ENCODE data around the gene MEIOB.

MEIOB gene

DNA sequence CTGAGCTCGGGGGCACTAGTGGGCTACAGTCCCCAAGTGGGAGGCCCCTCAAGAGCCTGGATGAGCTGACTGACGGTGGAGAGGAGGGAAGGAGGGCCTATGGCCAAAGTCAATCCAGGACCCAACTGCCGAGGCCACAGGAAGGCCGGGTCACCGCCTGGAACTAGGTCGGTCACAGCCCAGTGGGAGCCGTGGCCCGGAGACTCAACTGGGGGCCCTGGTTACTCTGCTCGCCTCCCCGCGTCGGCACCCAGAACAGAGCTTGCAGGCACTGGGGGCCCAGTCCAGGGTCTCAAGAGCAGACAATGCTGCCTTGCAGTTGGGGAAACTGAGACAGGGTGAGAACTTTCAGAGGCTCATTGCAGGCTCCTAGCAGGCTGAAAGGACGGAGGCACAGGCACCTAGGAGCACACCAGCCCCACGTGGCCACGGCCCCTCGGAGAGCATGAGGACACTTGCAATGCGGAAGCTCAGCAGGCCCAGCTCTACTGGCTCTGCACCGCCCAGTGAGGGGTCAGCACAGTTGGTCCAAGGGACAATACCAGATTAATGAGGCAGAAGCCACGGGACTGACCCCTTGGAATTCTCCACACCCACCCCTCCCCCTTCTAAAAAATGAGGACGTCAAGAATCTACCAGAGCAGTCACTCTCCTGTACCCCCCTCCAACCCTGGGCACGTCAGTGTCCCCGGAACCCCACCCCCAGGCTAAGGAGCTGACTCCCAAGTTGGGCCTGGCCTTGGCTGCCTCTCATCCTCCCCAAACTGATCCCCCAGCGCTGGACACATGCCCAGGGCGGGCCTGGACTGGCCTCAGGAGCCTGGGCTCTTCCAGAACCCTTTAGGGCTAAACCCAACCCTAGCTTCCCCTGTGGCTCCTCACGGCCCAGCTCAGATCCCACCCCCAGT lies 44.0 kb upstream of the MEIOB start:
- Histone ChIP-seq H3K9me3 (ENCODE audit: control insufficient read depth, low read length) (no peaks in the 10 kb centered on the region), H3K36me3 (ENCODE audit: control insufficient read depth, insufficient read depth, low read length) (no peaks in the 10 kb centered on the region), H3K27me3 (ENCODE audit: control insufficient read depth, insufficient read depth, low read length, poor library complexity, severe bottlenecking) (peaks cover 54% of the 10 kb centered on the region), H3K27ac (ENCODE audit: insufficient read depth, low read depth, low read length, poor library complexity, severe bottlenecking) (no peak overlapping the region), H3K4me1 (ENCODE audit: control insufficient read depth, insufficient read depth, low read length) (peaks cover 43% of the 10 kb centered on the region), H3K4me3 (ENCODE audit: insufficient read depth, low read depth, low read length) (no peak overlapping the region)
- WGBS, 2 experiments: 65 to 68% methylated on average over 25 of the region's 25 CpGs

DNA sequence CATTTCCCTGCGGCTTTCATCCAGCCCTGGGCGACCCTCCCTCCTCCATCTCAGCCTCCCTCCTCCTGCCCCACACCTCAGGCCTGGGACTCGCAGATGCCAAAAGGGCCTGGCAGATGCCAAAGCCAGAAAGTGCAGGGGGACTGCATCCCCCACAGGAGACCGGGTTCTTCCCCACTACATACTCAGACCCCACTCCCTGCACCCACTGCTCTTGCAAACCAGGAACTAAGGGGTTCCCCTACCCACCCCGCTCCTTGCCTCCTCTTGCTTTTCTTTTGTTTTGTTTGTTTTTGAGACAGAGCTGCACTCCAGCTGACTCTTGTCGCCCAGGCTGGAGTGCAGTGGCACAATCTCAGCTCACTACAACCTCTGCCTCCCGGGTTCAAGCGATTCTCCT lies 43.0 kb upstream of the MEIOB start:
- no peaks in the 10 kb centered on the region for H3K9me3 ChIP-seq (ENCODE audit: control insufficient read depth, low read length)
- H3K4me3 ChIP-seq (ENCODE audit: insufficient read depth, low read depth, low read length): no peak overlapping the region
- 62 to 64% methylated on average over 8 of the region's 8 CpGs for WGBS, 2 experiments
- peaks cover 44% of the 10 kb centered on the region for H3K27me3 ChIP-seq (ENCODE audit: control insufficient read depth, insufficient read depth, low read length, poor library complexity, severe bottlenecking)
- no peaks in the 10 kb centered on the region for H3K36me3 ChIP-seq (ENCODE audit: control insufficient read depth, insufficient read depth, low read length)
- no peak overlapping the region for H3K27ac ChIP-seq (ENCODE audit: insufficient read depth, low read depth, low read length, poor library complexity, severe bottlenecking)
- peaks cover 37% of the 10 kb centered on the region for H3K4me1 ChIP-seq (ENCODE audit: control insufficient read depth, insufficient read depth, low read length)

DNA sequence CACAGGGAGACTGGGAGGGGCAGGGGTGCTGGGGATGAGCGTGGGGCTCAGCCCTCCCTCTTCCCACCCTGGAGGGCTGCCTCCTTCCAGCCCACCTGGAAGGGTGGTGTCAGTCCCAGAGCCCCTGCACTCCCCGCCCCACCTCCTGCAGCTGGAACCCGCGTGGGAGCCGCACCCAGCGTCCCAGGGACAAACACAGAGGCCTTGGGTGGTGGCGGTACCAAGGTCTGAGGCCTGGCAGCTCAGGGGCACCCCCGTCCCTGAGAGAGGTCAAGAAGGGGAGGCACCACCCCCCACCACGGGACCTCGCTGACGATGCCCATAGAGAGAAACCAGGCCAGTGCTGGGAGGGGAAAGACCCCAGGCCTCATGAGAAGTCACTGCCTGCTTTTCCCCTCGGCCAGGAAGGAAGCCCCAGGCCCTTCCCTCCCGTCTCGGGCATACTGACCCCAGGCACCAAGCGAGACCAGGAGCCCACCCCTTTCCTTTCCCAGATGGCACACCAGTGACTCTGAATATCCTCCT lies 42.2 kb upstream of the MEIOB start:
- H3K4me3 ChIP-seq (ENCODE audit: insufficient read depth, low read depth, low read length): no peak overlapping the region
- H3K27me3 ChIP-seq (ENCODE audit: control insufficient read depth, insufficient read depth, low read length, poor library complexity, severe bottlenecking): peaks cover 36% of the 10 kb centered on the region
- 60 to 67% methylated on average over 15 of the region's 15 CpGs for WGBS, 2 experiments
- H3K36me3 ChIP-seq (ENCODE audit: control insufficient read depth, insufficient read depth, low read length): no peaks in the 10 kb centered on the region
- H3K4me1 ChIP-seq (ENCODE audit: control insufficient read depth, insufficient read depth, low read length): peaks cover 40% of the 10 kb centered on the region
- H3K9me3 ChIP-seq (ENCODE audit: control insufficient read depth, low read length): no peaks in the 10 kb centered on the region
- no peak overlapping the region for H3K27ac ChIP-seq (ENCODE audit: insufficient read depth, low read depth, low read length, poor library complexity, severe bottlenecking)

DNA sequence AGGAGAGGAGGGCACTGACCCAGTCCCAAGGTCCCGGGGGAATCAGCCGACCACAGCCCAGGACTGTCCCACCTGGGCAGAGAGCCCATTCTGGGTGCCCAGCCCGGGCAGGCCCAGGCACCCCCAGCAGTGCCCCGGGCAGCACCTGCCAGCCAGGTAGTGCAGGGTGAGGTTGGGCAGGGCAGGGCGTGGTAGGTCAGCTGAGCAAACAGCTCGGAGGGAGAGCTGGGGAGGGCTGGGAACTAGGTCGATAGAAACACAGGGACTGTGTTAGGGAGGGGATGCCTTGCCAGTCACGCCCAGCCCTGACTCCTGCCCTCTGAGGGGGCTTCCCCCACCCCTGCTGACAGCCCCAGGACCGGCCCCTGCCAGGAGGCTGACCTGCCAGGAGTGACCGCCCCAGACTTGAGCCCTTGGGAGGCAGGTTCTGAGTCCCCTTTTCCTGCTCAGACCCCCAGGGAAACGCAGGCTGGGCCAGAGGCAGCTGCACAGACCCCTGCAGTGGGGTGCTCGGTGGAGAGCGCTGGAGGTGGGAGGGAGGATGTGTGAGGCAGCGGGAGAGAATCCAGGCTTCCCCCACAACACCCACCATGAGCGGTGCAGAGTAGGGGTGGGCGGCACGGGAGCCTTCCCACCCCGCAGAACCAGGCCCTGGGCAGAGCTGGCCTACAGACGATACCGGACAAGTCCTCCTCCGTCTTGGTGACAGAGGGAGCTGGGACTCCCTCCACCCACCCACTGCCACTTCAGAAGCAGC lies 41.5 kb upstream of the MEIOB start:
- Histone ChIP-seq H3K27me3 (ENCODE audit: control insufficient read depth, insufficient read depth, low read length, poor library complexity, severe bottlenecking) (peaks cover 29% of the 10 kb centered on the region), H3K4me1 (ENCODE audit: control insufficient read depth, insufficient read depth, low read length) (peaks cover 40% of the 10 kb centered on the region), H3K9me3 (ENCODE audit: control insufficient read depth, low read length) (no peaks in the 10 kb centered on the region), H3K27ac (ENCODE audit: insufficient read depth, low read depth, low read length, poor library complexity, severe bottlenecking) (no peak overlapping the region), H3K36me3 (ENCODE audit: control insufficient read depth, insufficient read depth, low read length) (no peaks in the 10 kb centered on the region), H3K4me3 (ENCODE audit: insufficient read depth, low read depth, low read length) (no peak overlapping the region)
- 73 to 77% methylated on average over 17 to 21 of the region's 21 CpGs for WGBS, 2 experiments

DNA sequence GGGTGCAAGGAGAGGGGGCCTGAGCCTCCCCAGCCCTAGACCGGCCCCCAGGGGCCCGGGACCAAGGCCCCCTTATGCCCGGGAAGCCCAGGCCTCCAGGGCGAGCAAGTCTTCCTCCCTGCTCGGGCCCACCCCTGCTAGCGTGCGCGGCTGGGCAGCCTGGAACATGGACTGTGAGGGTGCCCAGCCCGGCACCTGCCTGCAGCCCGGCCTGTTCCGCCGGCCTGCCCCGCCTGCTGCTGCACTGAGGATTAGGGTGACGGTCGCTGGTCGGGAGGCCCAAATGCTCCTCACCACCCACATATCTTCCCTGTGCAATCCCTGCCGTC lies 40.2 kb upstream of the MEIOB start:
- Histone ChIP-seq H3K4me3 (ENCODE audit: insufficient read depth, low read depth, low read length) (no peak overlapping the region), H3K27me3 (ENCODE audit: control insufficient read depth, insufficient read depth, low read length, poor library complexity, severe bottlenecking) (peaks cover 18% of the 10 kb centered on the region), H3K27ac (ENCODE audit: insufficient read depth, low read depth, low read length, poor library complexity, severe bottlenecking) (no peak overlapping the region), H3K4me1 (ENCODE audit: control insufficient read depth, insufficient read depth, low read length) (peaks cover 41% of the 10 kb centered on the region), H3K9me3 (ENCODE audit: control insufficient read depth, low read length) (no peaks in the 10 kb centered on the region), H3K36me3 (ENCODE audit: control insufficient read depth, insufficient read depth, low read length) (no peaks in the 10 kb centered on the region)
- WGBS, 2 experiments: 91 to 95% methylated on average over 17 of the region's 17 CpGs

DNA sequence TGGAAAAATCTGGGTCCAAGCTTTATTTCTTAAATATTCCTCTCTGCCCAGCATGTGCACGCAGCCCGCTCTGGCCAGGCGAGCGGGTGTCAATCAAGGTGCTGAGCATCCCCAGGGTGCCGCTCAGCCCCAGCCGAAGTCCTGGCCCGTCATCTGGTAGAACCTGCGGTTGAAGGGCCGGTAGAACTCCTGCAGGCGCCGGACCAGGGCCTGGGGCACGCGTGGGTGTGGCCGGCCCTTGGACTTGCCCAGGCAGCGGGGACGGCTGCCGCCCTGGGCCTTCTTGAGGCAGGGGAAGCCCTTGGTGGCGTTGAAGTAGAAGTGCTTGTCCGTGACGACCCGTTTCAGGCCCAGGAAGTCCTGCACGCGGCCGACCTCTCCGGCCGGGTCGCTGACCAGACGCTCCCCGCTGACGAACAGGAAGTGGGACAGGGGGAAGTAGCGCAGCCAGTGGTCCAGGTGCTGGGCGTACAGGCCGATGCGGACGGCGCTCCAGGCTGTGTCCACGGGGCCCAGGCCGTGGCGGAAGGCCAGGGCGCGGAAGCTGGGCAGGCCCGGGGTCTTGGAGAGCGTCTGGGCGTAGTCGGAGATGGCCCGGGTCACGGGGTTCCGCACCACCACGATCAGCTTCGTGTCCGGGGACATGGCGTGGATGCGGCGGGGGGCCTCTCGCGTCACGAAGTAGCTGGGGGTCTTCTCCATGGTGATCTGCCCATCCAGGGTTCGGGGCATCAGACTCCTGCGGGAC lies 39.7 kb upstream of the MEIOB start:
- Histone ChIP-seq H3K4me1 (ENCODE audit: control insufficient read depth, insufficient read depth, low read length) (peaks cover 37% of the 10 kb centered on the region), H3K27ac (ENCODE audit: insufficient read depth, low read depth, low read length, poor library complexity, severe bottlenecking) (no peak overlapping the region), H3K4me3 (ENCODE audit: insufficient read depth, low read depth, low read length) (no peak overlapping the region), H3K9me3 (ENCODE audit: control insufficient read depth, low read length) (no peaks in the 10 kb centered on the region), H3K27me3 (ENCODE audit: control insufficient read depth, insufficient read depth, low read length, poor library complexity, severe bottlenecking) (peaks cover 13% of the 10 kb centered on the region), H3K36me3 (ENCODE audit: control insufficient read depth, insufficient read depth, low read length) (no peaks in the 10 kb centered on the region)
- WGBS, 2 experiments: 95 to 96% methylated on average over 59 of the region's 59 CpGs

DNA sequence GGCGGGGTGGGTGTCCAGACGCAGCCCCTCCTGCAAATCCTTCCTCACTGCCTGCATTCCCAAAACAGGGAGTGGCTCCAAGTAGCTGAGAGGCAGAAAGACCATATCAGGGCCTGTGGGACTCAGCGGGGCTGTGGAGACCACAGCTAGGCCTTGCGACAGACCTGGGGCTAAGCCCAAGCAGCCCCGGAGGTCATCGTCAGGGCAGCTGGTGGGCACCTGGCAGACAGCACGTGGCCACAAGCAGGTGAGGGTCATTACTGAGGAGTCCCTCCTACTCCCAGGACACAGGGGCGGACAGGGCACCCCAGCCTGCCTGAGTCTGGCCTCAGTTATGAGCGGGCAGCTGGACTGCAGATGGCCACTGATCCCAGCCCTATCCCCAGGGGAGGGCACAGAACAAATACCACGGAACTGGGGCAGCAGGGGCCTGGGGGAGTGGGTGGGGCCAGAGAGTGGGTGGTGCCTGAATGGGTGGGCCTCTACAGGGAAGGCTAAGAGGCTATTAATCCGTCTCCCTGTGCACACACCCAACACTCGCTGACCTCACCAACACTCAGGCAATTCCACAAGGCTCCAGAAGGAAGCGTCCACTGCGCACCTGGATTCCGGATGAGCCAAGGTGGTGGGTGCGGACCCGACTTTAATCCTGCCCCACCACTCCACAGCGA lies 37.7 kb upstream of the MEIOB start:
- Histone ChIP-seq H3K27me3 (ENCODE audit: control insufficient read depth, insufficient read depth, low read length, poor library complexity, severe bottlenecking) (peaks cover 4% of the 10 kb centered on the region), H3K4me3 (ENCODE audit: insufficient read depth, low read depth, low read length) (no peak overlapping the region), H3K36me3 (ENCODE audit: control insufficient read depth, insufficient read depth, low read length) (no peaks in the 10 kb centered on the region), H3K4me1 (ENCODE audit: control insufficient read depth, insufficient read depth, low read length) (peaks cover 36% of the 10 kb centered on the region), H3K9me3 (ENCODE audit: control insufficient read depth, low read length) (no peaks in the 10 kb centered on the region), H3K27ac (ENCODE audit: insufficient read depth, low read depth, low read length, poor library complexity, severe bottlenecking) (no peak overlapping the region)
- WGBS, 2 experiments: 87% methylated on average over 18 of the region's 18 CpGs

DNA sequence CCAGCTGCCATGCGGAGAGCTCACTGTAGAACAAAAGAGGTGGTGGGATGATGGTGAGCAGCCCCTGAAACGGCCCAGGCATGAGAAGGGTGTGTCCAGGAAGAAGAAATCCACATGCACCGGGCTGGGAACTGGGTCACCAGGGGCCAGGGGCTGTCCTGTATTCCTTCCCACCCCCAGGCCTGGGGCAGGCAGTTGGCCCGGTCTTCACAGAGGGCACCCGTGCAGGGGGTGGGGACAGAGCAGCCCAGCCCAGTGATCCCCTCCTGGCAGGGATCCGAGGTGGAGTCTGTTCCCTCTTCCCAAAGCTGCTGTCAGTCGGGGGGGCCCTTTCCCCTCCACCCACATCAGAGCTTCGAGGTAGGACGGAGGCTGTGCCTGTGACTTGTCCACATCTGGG lies 37.0 kb upstream of the MEIOB start:
- Histone ChIP-seq H3K9me3 (ENCODE audit: control insufficient read depth, low read length) (no peaks in the 10 kb centered on the region), H3K4me3 (ENCODE audit: insufficient read depth, low read depth, low read length) (no peak overlapping the region), H3K27me3 (ENCODE audit: control insufficient read depth, insufficient read depth, low read length, poor library complexity, severe bottlenecking) (peaks cover 4% of the 10 kb centered on the region), H3K4me1 (ENCODE audit: control insufficient read depth, insufficient read depth, low read length) (peaks cover 36% of the 10 kb centered on the region), H3K27ac (ENCODE audit: insufficient read depth, low read depth, low read length, poor library complexity, severe bottlenecking) (no peak overlapping the region), H3K36me3 (ENCODE audit: control insufficient read depth, insufficient read depth, low read length) (no peaks in the 10 kb centered on the region)
- 77 to 78% methylated on average over 9 of the region's 9 CpGs for WGBS, 2 experiments

DNA sequence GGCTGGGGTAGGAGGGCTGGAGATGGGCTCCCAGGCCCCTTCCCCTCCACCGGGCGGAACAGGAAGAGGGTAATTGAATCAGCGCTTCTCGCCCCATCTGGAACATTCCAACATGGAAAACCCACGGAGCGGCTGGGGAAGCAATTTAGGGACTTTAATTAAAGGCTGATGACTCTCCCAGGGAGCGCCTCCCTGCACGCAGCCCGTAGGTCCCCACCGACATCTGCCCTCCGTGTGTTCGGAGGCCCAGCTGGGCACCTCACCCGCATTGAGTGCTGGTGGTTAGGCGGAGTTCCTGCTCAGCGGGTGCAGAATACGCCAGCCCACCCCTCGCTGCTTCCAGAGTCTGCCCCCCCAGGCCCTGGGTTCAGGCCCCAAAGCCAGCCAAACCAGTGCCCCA lies 36.2 kb upstream of the MEIOB start:
- Histone ChIP-seq H3K27me3 (ENCODE audit: control insufficient read depth, insufficient read depth, low read length, poor library complexity, severe bottlenecking) (peaks cover 4% of the 10 kb centered on the region), H3K36me3 (ENCODE audit: control insufficient read depth, insufficient read depth, low read length) (no peaks in the 10 kb centered on the region)
- WGBS, 2 experiments: 74 to 76% methylated on average over 17 of the region's 17 CpGs

More for the DNA sequence above, 36.2 kb upstream of the MEIOB start:
- Histone ChIP-seq H3K27ac (ENCODE audit: insufficient read depth, low read depth, low read length, poor library complexity, severe bottlenecking) (no peak overlapping the region), H3K4me1 (ENCODE audit: control insufficient read depth, insufficient read depth, low read length) (peaks cover 29% of the 10 kb centered on the region), H3K4me3 (ENCODE audit: insufficient read depth, low read depth, low read length) (no peak overlapping the region), H3K9me3 (ENCODE audit: control insufficient read depth, low read length) (no peaks in the 10 kb centered on the region)

All from ectodermal cell (in vitro differentiated cells).